Cardiac muscle cell (in vitro differentiated cells and primary cell): Measurements from ENCODE around the gene LPAR3. TPM values are rescaled to one million over a fixed set of nuclear protein-coding genes. Genes with fewer than 3 reads are reported as not detected.
A peak's percentile ranks its signal among the peaks of the same experiment; 100 is the strongest.
"Not testable (repeated sequence)": the region's sequence is repeated elsewhere in the genome, so short reads cannot be mapped to it uniquely, and the experiment has no call there.

Source experiments
- DNase-seq, 2 donors: peaks; one replicate each; pipeline versions ENCODE4 v3.0.0 to v3.0.0-alpha.2; 2010 to 2017; ENCODE audit warnings: low read depth in 1 of 2, low spot score in 1 of 2
- H3K27ac ChIP-seq: fragments of 200-600 bp; sonication (generic); 2 replicates; pipeline ENCODE4 v1.5.1; 2016
- H3K27me3 ChIP-seq: fragments of 200-600 bp; sonication (generic); 2 replicates; pipeline ENCODE4 v1.6.0; 2016; ENCODE audit warnings: control low read depth
- H3K36me3 ChIP-seq: fragments of 200-600 bp; sonication (generic); 2 replicates; pipeline ENCODE4 v1.5.1; 2016; ENCODE audit warnings: control low read depth
- H3K4me1 ChIP-seq: fragments of 200-600 bp; sonication (generic); 2 replicates; pipeline ENCODE4 v1.8.1; 2017; ENCODE audit warnings: low read depth, mild to moderate bottlenecking, mixed run types
- H3K4me3 ChIP-seq: fragments of 200-600 bp; sonication (generic); 2 replicates; pipeline ENCODE4 v1.5.1; 2016; ENCODE audit warnings: mild to moderate bottlenecking
- H3K9me3 ChIP-seq: fragments of 200-600 bp; sonication (generic); 2 replicates; pipeline ENCODE4 v1.5.1; 2017; ENCODE audit warnings: low read depth, mild to moderate bottlenecking, control low read depth
- CTCF ChIP-seq: IDR thresholded peaks from 2 replicates; pipeline ENCODE4 v1.5.1; 2012; ENCODE audit warnings: low read depth, mild to moderate bottlenecking, low read length
- polyA plus RNA-seq: library from polyadenylated mRNA; unstranded; fragments of >200 nt; fragmentation: Nextera tagmentation; extraction: Ambion mirVana; gene quantifications from 2 replicates; pipeline ENCODE4 v1.2.1, GENCODE V29; 2016
- total RNA-seq: library from RNA; depleted of rRNA; stranded (reverse); fragments of >200 nt; gene quantifications from 2 replicates; pipeline ENCODE4 v1.2.3, GENCODE V29; 2016

LPAR3 gene
- total and polyA plus RNA-seq, 2 experiments from 2014 or later = 5.1 to 11.1 TPM

DNA sequence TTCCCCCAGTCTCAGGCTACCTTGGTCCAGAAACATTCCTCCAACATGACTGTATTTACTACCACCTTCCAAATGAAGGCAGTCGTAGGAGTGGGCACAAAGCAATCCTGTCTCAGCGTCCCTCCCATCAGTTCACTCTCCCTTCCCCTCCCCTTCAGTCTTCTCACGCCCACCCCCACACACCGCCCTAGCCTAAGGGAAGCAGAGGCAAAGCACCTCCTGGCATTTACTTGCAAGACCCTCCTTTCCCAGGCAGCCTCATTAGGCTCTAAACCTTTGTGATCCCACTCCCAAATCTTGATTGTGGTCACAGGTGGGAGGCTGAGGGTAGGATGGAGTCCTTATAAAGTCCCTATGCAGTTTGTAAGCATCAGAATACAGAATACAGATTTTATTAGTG is 23.9 kb upstream of the LPAR3 start:
- no peak for DNase-seq
- Histone ChIP-seq H3K27me3 (no peaks in the 10 kb centered on the region), H3K9me3 (no peaks in the 10 kb centered on the region), H3K36me3 (no peaks in the 10 kb centered on the region), H3K4me1 (no peaks in the 10 kb centered on the region), H3K27ac (no peak overlapping the region), H3K4me3 (no peak overlapping the region)
- no peak for TF ChIP-seq CTCF

DNA sequence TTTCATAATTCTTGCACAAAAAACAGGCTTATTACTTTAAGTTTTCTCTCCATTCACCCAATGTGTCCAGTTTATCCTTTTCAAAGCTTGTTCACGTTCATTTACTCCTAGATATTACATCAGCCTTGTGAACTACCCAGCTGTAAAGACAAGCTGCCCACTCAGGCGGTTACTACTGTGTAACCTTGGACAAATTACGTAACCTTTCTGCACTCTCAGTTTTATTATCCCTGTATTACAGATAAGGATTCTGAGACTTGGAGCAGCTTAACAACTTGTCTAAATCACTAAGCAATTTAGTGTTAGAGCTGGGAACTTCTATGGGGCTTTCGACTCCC is 20.5 kb upstream of the LPAR3 start:
- H3K27ac ChIP-seq = no peak overlapping the region
- TF ChIP-seq CTCF = no peak
- no peaks in the 10 kb centered on the region for H3K27me3 ChIP-seq
- H3K4me3 ChIP-seq = no peak overlapping the region
- no peaks in the 10 kb centered on the region for H3K36me3 ChIP-seq
- H3K4me1 ChIP-seq = no peaks in the 10 kb centered on the region
- peak in 1 of 2 donors; percentile 84 for DNase-seq
- H3K9me3 ChIP-seq = no peaks in the 10 kb centered on the region

DNA sequence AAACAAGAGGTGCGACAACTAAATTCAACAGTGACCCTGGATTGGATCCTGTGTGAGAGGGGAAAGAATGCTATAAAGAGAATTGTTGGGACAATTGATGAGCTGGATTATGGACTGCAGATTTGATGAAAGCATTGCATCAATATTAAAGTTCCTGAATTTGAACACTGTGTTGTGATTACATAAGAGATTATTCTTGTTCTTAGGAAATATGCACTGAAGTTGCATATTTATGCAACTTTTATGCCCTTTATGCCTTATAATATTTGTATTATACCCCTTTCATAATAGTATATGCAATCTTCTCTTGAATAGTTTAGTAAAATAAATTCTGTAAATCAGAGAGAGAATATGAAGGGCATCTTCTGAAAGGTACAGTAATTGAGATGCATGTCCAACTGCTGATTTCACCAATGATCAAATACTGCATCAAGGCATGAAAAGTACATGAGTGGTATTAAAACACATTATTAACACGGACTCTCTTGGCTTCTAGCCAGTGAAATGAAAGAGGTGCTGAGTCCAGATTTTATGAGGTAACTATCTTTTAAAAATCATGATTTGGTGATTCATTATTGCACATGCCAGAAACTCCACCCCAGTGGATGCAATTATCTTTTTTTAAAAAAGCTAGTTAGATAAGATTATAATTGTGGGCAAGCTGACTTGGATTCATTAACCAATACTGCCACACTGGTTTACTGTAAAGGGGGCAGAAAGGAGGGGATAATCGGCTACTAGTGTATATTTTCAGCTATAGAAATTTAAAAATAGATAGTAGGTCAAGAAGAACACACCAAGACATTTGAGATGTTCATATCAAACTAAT is 19.9 kb upstream of the LPAR3 start:
- H3K27ac ChIP-seq = no peak overlapping the region

DNA sequence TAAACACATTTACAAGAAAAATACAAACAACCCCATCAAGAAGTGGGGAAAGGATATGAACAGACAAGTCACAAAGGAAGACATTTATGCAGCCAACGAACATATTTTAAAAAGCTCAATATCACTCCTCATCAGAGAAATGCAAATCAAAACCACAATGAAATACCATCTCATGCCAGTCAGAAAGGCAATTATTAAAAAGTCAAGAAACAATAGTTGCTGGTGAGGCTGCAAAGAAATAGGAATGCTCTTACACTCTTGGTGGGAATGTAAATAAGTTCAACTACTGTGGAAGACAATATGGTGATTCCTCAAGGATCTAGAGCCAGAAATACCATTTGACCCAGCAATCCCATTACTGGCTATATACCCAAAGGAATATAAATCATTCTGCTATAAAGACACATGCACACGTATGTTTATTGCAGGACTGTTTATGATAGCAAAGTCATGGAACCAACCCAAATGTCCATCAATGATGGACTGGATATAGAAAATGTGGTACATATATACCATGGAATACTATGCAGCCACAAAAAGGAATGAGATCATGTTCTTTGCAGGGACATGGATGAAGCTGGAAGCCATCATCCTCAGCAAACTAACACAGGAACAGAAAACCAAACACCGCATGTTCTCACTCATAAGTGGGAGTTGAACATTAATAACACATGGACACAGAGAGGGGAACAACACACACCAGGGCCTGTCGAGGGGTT is 15.9 kb upstream of the LPAR3 start:
- not testable (repeated sequence) for DNase-seq, H3K36me3 ChIP-seq

More for the DNA sequence above, 19.9 kb upstream of the LPAR3 start:
- H3K4me3 ChIP-seq = no peak overlapping the region
- DNase-seq = no peak
- no peaks in the 10 kb centered on the region for H3K36me3 ChIP-seq
- TF ChIP-seq CTCF = no peak
- H3K9me3 ChIP-seq = no peaks in the 10 kb centered on the region
- no peaks in the 10 kb centered on the region for H3K27me3 ChIP-seq
- no peaks in the 10 kb centered on the region for H3K4me1 ChIP-seq

GRCh38 chr1:84907095-84907827 is 14.3 kb upstream of the LPAR3 start:
- TF ChIP-seq CTCF = no peak
- H3K4me3 ChIP-seq = no peak overlapping the region
- H3K36me3 ChIP-seq = no peaks in the 10 kb centered on the region
- no peaks in the 10 kb centered on the region for H3K4me1 ChIP-seq
- H3K27ac ChIP-seq = no peak overlapping the region
- H3K9me3 ChIP-seq = no peaks in the 10 kb centered on the region
- DNase-seq = peak in 1 of 2 donors; percentile 47
- no peaks in the 10 kb centered on the region for H3K27me3 ChIP-seq

More for the DNA sequence above, 15.9 kb upstream of the LPAR3 start:
- H3K4me3 ChIP-seq, H3K27me3 ChIP-seq, H3K9me3 ChIP-seq, H3K27ac ChIP-seq, H3K4me1 ChIP-seq: not testable (repeated sequence)

- H3K27me3 ChIP-seq, H3K4me3 ChIP-seq, H3K36me3 ChIP-seq, H3K4me1 ChIP-seq, H3K27ac ChIP-seq, DNase-seq, H3K9me3 ChIP-seq: not testable (repeated sequence)
Measured at GRCh38 chr1:84902727-84903126, 9.7 kb upstream of the LPAR3 start.
